ENCODE results near the gene GABRG2.
"Not testable (repeated sequence)": the region's sequence is repeated elsewhere in the genome, so short reads cannot be mapped to it uniquely, and the experiment has no call there.

Gene GABRG2

DNA sequence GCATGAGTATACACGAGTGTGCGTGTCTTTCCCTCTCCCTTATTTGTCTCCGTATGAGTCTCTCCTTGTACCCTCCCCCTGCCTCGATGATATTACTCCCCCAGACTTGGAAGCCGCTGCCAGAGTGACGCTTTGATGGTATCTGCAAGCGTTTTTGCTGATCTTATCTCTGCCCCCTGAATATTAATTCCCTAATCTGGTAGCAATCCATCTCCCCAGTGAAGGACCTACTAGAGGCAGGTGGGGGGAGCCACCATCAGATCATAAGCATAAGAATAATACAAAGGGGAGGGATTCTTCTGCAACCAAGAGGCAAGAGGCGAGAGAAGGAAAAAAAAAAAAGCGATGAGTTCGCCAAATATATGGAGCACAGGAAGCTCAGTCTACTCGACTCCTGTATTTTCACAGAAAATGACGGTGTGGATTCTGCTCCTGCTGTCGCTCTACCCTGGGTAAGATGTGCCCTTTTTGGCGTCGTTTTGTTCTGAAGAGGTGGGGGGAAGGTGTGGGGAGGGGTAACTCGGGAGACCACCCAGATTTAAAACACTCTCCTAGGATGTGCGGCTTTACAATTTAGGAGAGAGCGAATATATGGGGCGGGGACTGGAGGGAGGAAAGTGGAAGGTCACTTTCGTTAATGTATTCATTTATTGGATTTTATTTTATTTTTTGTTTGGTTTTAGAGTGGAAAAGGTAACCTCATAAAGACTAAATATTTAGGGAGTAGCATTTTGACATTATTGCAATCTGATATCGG, at the start of gene GABRG2:
GABRG2 (plus strand) TSS at position 119 of the 757 bp plus-strand sequence; CDS start at position 346, 227 bp downstream.
- DNase-seq = no peak

DNA sequence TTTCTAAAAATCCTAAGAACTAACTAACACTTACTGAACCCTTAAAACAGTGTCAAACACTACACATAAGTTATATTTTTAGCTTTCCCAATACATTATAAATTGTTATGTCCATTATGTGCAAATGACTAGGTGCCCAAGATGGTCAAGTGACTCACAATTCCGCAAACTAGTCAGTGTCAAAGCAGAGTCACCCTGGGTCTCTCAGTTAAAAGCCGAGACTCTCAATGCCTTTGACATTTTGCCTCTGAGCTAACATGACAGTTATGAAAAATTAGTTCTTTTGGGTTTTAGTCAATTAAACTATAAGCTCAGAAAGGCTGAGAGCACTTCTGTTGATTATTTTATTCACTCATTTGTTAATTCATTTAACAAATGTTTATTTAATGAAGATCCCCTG, 42.3 kb upstream of the GABRG2 start:
- DNase-seq = no peak

DNA sequence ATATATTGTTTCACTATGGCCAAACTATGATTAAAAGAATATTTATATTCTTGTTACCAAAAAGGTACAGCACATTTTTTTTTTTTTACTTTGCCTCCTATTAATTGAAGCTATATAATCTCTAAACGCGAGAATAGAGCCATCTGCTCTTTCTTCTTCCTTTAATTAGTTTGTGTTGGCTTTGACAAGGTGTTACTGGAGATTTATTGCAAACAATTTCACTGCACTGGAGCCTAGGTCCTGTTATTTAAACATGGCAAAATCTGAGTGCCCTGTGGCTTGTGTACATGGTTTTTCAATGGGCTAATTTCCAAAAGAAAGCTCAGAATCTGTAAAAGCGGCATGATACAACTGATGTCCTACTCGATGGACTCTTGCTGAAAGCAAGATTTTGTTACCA, 40.8 kb upstream of the GABRG2 start:
- peak; percentile 47 for DNase-seq

DNA sequence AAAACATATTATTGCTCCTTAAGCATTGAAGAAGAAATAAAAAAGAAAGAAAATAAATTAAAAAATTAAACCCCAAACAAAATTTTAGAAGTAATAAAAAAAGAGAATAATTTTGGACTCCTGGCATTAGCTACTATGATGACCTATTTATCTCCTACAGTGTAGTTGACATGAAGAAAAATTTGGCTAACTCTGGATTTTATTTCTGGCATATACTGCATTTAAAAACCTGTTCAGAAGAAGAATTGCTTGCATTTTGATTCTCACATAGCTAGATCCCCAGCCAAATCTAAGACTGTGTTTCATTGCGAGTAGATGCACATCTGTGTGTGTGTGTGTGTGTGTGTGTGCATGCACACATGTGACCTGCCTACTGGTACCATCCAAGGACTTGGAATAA, 30.1 kb upstream of the GABRG2 start:
- no peak for DNase-seq

DNA sequence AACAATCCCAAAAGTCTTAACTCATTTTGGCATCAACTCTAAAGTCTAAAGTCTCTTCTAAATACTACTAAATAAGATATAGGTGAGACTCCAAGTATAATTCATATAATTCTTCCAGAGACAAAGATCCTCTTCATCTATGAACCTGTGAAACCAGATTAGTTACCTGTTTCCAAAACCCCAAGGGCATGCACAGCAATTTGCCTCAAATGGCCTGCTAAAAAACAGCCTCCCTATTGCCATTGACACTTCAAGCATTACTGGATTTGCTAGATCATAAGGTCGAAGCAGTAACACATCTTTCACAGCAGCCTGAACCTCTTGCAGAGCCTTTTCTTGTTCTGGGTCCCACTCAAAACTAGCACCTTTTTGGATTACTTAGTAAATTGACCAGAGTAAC, 20.3 kb upstream of the GABRG2 start:
- no peak for DNase-seq

DNA sequence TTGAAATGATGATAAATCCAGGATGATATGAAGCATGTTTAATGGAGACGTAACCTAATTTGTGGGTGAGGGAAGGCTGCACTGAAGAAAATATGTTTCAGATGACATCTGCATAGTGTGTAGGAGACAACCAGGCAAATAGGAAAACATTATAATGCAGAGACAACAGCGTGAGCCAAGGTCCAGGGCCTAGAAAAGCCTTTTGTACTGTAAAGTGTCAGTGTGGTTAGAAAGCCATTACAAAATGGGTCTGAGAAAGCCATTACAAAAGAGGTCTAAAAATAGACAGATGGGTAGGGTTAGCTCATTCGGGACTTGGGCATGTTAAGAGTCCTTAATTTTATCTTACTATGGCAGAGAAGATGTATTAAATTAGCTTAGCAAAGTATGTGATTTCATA, 14.9 kb upstream of the GABRG2 start:
- DNase-seq = no peak

DNA sequence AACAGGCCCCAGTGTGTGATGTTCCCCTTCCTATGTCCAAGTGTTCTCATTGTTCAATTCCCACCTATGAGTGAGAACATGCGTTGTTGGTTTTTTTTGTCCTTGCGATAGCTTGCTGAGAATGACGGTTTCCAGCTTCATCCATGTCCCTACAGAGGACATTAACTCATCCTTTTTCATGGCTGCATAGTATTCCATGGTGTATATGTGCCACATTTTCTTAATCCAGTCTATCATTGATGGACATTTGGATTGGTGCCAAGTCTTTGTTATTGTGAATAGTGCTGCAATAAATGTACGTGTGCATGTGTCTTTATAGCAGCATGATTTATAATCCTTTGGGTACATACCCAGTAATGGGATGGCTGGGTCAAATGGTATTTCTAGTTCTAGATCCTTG, 12.5 kb upstream of the GABRG2 start:
- not testable (repeated sequence) for DNase-seq

DNA sequence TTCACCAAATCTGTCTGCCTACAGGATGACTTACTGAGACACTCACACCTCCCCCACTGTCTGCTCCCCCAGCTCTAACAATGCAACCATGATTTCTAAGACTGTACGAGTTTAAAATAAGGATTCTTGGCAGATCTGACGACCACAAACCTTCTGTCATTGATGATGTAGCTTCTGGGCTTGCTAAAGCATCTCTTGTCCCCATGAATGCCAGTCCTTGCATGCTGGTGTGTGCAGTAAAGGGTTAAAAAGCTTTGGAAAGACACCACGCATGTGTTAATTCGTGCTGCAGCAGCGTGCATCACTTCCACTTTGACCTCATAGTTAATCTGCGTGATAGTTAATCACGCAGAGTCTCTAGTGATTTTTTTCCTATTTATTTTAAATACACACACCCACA, 411 bp upstream of the GABRG2 start:
- no peak for DNase-seq

DNA sequence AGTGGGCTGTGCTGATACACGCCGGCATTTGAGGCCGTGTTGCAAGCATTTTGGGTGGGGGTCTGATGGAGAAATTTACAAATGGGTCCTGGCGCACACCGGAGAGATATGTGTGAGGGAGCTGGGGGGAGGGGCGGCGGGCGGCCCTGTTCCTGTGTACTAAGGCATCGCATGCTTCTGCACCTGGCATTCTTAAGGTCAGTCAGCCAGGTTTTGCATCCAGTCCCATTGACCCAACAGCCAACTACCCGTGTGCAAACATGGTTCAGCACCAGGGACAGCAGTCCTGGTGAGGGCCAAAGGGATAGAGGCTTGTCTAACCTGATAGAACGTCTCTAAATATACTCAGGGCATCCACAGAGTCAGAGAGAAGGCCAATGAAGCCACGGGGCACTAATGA, 839 bp downstream of the GABRG2 start:
- DNase-seq = no peak

DNA sequence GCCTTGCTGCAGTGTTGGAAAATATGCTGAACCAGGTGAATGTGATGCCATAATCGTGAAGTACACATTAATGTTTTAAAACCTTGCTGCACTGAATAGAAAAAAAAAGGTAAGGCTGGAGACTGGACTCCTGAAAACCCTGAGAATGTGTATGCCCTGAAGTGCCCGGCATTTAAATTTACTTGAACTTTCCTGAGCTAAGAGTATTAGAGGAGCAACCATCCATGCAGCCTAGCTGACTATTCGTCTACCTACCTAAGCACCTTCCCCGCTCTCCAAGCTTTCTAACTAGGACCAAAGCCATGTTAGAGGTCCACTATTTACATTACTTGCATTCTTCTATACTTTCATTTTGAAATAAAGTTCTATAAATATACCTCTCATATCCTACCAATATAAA, 1.4 kb downstream of the GABRG2 start:
- no peak for DNase-seq

DNA sequence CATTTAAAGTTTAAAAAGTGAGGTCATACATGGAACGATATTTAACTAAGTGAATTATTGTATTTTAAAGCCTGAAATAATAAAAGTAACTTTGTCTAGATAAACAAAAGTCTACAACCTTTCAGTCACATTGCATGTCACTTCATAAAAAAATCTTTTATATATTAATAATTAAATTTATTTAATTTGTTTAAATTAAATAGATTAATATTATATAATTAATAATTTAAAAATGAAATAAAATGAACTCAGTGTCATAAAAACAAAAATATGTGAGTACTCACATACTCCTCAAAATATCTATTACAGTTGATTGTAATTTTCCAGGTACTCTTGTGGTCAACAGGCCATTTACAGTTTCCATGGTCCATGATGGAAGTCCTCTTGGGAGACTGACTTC, 11.2 kb downstream of the GABRG2 start:
- no peak for DNase-seq

DNA sequence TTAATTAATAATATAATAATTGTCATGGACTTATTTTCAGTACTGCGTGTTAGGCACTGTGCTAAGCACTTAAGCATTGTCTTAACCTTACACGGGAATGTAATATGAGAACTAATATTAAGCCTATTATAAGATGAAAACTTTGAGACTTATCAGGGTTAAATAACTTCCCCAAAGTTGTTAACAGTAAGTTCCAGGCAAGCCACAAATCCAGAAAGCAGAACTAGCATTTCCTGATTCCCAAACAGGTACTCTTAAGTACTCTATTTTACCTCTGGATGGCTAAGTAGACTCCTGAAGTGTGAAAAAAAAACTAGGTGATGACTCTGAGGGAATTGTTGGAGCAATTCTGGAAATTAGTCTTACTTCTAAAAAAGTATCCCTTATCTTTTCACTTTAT, 23.8 kb downstream of the GABRG2 start:
- no peak for DNase-seq

DNA sequence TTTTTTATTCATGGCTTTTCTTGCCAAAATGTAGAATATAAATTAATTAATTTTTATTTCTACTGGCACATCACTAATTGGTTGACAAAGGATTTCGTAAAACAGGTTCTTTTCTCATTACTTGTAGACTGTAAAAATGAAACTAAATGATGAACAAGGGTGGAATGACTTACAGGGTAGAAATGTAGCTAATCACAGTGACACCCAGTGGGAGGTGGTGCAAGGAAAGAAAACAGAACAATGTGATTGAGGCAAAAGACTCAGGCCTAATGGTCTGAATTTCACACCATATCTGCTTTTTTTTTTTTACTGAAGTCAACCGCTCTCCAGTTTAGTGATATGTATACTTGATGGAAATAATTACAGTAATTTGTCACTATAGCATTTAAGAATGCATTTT, 28.9 kb downstream of the GABRG2 start:
- no peak for DNase-seq

DNA sequence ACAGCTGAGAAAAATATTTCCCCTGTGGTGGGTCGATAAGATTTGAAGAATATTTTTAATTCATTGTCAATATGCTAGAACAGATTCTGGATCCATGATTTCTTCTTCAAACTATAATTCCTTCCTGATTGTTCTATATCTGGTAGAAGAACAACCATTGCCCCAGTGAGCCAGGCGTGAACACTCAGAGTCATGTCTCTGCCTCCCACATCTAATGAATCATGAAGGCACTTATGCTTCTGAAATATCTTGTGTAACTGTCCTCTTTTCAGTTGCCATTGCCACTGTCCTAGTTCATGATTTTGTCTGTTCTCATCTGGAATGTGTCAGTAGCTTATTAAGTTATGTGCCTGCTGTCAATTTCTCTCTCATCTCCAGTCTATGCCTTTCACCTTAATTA, 40.0 kb downstream of the GABRG2 start:
- DNase-seq = no peak

DNA sequence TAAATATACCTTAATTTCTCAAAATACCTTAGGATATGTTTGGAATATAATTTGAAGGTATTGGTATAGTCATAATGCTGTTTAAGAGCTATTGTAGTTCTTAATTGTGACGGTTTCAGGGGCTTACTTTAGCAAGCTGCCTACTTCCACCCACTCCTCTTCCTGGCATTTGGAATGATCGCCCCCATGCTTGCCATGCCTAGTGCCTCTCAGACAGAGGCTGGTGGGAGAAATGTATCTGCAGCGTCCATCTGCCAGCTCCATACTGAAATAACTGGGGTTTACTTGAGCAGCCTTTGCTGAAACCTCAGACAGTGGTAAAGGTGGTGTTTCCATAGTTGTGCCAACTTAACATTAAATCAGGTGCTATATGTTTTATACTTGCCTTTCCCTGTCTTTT, 52.2 kb downstream of the GABRG2 start:
- no peak for DNase-seq

DNA sequence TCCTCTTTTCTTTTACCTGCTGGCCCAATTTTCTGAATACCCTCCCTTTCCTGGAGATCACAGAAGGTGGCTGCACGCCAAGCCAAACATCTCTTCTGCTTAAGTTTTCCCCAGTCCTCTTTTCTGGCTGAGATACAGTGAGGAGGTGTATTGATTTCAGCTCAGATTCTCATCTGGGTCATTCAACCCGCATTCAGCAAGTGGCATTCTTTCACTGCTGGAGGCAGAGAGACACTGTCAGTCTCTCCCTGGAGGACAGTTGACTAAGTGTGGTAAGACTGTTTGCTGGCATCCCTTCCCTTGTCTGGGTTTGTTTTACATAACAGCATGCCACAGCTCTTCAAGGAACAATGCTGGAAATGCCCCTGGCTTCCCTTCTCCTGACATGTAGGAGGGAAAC, 60.5 kb downstream of the GABRG2 start:
- DNase-seq = no peak

DNA sequence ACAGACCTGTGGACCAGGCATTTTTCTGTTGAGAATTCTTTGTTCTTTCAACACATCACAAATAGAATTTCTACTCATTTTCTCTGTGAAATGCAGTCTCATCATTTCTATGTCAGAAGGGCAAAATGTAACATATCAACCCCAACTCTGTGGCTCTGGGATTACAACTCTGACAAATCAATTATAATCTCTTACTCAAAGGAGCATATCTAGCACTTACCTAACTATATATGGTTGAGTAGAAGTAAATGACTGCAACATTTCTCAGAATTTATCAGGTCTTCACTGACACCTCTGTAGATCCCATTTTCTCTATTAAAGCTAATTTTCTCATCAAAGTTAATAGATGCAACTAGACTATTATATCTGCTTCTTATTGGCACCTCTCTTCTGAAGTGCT, 64.8 kb downstream of the GABRG2 start:
- no peak for DNase-seq

DNA sequence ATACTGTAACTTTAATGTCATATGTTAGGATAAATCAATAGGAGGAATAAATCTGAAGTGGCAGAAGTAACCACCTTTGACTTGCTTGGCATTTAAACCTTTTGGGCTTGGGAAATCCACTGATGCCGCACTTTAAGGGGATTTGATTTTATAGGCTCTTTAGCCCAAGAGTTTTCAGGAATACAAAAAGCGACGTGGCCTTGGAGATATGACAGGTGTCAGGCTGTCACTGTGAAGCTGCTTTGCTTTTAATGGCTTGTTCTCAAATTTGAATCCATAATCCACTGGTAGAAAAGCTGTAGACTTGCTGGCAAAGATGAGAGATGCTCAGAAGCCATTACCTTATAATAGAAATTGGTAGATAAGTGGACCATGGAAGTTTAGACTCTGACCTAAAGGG, 71.6 kb downstream of the GABRG2 start:
- DNase-seq = no peak

DNA sequence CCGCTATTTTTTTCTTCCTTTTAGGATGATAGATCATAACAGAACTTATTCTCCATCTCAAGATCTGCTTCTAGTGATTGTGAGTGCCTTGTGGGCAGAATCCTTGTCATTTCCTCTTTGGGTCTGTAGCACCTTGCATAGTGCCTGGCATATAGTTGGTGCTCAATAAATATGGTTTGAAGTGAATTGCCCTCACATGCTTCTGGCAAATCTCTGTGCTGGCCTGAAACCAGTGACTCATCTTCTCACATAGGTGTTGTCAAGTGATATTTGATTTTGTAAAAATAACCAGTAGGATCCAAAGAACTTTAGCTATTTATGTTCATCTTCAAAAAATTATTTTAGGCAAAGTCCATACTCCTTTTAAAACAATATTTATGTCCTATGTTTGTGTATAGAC, 86.7 kb downstream of the GABRG2 start:
- no peak for DNase-seq

DNA sequence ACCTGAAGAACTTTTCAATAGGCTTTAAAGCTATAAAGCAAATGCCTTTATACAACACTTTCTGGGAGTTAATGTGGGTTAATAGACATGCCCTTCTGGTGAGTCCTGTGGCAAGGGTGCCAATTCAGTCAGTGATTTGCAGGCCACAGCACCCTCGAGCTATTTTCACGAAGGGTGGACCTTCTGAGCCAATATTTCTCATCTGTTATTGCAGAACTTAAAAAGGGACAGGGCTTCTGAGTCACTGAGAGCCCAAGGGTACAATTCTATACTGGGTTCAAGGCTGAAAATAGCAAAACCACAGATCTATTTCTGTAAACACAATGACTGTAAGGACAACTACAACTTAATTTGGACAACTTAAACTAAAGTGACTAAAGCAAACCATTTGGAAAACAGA, 92.8 kb downstream of the GABRG2 start:
- no peak for DNase-seq

DNA sequence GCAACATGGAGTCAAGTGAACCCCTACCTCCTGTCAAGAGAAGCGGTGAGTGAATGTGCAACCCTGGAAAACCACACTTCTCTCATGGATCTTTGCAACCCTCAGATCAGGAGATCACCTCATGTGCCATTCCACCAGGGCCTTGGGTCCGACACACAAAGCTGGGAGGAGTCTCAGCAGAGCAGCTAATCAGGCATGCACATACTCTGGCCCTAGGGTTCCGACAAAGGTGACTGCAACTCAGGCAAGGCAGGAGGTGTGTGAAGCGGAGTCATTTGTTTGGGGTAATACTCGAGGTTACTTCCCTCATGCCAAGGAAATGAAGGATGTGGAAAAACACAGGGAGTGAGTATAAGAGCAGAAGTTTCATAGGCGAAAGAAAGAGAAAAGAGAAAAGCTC, 96.1 kb downstream of the GABRG2 start:
- no peak for DNase-seq

DNA sequence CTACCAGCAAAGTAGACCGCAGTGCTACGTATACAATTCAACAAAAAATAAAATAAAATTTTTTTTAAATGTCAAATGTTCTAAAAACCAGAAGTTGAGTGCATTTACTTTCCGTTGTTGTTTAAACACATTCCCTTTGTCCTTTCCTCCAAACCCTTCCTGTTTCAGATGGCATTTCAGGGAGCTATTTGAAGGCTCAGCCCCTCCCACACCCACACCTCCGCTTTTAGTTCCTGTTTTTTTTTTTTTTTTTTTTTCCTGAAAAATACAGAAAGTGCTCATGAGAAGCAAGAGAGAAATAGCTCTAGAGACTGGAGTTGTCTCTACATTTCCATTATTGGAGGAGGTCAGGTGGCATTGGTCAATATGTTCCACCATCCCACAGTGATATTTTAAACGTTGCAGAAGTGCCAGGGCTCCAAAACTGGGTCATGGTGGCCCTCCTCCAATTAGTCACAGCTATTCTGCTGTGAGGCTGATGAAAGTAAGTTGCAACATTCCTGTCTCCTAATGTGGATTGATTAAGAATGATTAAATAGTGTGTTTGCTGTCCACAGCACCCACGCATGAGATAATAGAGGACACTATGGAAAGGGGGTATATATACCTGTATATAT, 106.9 kb downstream of the GABRG2 start:
- no peak for DNase-seq

DNA sequence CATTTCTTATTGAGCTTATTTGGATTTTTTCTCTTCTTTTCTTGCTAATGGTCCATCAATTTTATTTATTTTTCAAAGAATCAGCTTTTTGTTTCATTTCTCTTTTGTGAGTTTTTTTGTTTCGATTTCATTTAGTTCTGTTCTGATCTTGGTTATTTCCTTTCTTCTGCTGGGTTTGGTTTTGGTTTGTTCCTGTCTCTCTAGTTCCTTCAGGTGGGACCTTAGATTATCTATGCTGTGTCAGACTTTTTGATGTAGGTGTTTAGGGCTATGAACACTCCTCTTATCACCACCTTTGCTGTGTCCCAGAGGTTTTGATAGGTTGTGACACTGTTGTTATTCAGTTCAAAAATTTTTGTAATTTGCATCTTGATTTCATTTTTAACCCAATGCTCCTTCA, 119.8 kb downstream of the GABRG2 start:
- no peak for DNase-seq

DNA sequence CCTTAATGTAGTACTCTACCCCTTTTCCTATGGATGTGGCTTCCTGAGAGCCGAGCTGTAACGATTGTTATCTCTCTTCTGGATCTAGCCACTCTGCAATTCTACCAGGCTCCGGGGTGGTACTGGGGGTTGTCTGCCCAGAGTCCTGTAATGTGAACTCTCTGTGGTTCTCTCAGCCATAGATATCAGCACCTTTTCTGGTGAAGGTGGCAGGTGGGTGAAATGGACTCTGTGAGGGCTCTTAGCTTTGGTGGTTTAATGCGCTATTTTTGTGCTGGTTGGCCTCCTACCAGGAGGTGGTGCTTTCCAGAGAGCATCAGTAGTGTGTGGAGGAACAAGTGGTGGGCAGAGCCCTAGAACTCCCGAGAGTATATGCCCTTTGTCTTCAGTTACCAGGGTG, 122.1 kb downstream of the GABRG2 start:
- DNase-seq = no peak

DNA sequence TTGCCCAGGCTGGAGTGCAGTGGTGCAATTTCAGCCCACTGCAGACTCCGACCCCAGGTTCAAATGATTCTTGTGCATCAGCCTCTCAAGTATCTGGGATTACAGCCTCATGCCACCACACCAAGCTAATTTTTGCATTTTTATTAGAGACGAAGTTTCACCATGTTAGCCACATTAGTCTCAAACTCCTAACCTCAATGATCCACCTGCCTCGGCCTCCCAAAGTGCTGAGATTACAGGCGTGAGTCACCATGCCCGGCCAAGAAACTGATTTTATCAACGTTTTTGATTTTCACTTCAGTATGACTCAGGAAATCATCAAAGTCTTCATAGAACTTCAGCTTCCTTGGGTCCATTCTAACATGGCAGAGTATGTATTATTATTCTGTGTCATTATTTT, 125.4 kb downstream of the GABRG2 start:
- DNase-seq = no peak
